Measurements from ENCODE around the gene CIB4.

The CIB4 gene

DNA sequence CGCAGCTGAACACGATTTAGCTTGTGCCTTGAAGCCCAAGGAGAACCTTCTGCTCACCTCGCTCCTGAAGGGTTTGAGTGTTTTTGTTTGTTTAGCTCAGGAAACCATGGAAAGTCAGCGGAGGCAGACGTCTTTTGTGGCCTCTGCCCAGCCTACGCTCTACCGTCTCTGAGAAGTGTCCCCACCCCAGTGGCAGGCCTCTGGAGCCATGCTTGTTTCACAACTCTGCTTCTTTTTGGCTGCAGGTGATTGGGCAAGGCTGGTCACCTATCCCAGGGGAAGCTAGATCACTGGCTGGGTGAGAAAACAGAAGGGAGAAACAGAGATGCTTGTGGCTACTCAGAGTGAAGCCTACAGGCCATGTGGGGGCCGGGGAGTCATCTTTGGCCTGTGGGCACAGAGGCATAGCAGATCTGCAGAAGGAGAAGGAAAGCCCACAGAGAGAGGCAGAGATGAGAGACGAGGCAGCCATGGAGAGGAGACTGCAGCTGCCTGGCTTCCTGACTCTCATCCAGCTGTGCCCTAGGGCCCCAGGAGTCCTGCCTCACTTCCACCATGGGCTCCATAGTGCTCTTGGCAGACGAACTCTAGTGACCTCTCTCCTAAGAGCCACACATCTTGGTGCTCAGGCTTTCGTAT, 50.1 kb downstream of the CIB4 start:
- Histone ChIP-seq H3K27me3 (no peaks in the 10 kb centered on the region), H3K4me2 (peak overlapping the region; percentile 47 to 82 (median 73)), H3K4me3 (no peak overlapping the region), H3K27ac (peak overlapping the region in 6 of 11 experiments; percentile 36 to 81 (median 74); a peak in 12 of 22 replicates), H3K9me3 (replicated peaks in 1 of 11) (peaks cover 0 to 7% (median 0%) of the 10 kb centered on the region in 11 experiments; a peak in 3 of 22 replicates), H3K36me3 (no peaks in the 10 kb centered on the region), H3K9ac (peak overlapping the region in 5 of 11 experiments; percentile 1 to 65 (median 45); a peak in 7 of 22 replicates), H3K4me1 (peaks cover 9 to 44% (median 37%) of the 10 kb centered on the region in 10 experiments; a peak in 19 of 20 replicates), H4K20me1 (no peaks in the 10 kb centered on the region)
- TF ChIP-seq Cebpa-rat (IDR thresholded peaks at IDR 0.05) = peak in 5 of 11 experiments; percentile 8 to 79 (median 48); a peak in 7 of 22 replicates

DNA sequence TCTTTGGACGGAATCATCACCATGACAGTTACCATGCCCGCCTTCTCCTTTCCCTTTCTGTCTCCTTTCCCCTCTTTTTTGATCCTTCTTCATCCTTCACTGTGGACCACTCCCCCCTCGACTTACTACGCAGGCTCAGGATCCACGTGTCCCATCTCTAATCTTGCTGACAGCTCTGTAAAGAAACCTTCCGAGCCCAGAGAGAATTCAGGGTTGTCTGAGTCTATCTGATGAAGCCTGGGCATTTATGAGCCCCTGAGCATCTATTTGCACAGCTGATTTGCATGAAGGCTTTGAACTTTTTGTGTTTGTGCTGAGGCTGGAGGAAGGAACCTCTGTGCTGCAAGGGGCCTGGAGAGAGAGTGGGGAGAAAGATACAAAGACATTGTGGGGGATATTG, 50.7 kb downstream of the CIB4 start:
- H3K9ac ChIP-seq = peak overlapping the region in 4 of 11 experiments; percentile 36 to 65 (median 52); a peak in 7 of 22 replicates
- no peaks in the 10 kb centered on the region for H3K36me3 ChIP-seq
- H3K4me2 ChIP-seq = peak overlapping the region in 10 of 11 experiments; percentile 47 to 82 (median 74); a peak in 19 of 22 replicates
- H4K20me1 ChIP-seq = no peaks in the 10 kb centered on the region
- no peak for TF ChIP-seq Cebpa-rat (IDR thresholded peaks at IDR 0.05)
- H3K9me3 ChIP-seq (replicated peaks in 1 of 11) = peaks cover 0 to 7% (median 0%) of the 10 kb centered on the region in 11 experiments; a peak in 3 of 22 replicates
- no peak overlapping the region for H3K4me3 ChIP-seq
- peaks cover 9 to 41% (median 33%) of the 10 kb centered on the region in 10 experiments; a peak in 19 of 20 replicates for H3K4me1 ChIP-seq
- peak overlapping the region in 6 of 11 experiments; percentile 36 to 81 (median 74); a peak in 11 of 22 replicates for H3K27ac ChIP-seq
- H3K27me3 ChIP-seq = no peaks in the 10 kb centered on the region

DNA sequence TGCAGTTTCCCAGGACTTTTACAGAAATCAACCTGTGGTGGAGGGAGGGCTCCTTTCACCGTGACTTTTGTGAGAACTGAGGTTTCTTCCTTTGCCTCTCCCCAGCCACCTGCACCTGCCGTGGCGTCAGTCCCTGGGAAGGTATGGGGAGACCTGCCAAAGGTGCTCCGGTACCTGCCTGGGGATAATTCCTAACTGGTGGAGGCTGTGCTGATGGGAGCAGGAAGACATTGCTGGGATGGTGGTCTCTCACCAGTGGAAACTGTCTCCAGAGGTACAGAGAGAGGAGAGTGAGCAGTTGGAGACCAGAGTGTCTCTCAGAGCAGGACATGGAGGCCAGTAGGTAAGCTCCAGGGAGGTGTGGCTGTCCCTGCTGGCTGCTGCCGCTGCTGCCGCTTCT, 52.6 kb downstream of the CIB4 start:
- peaks cover 20 to 54% (median 46%) of the 10 kb centered on the region in 10 experiments; a peak in 19 of 20 replicates for H3K4me1 ChIP-seq
- H3K9me3 ChIP-seq (replicated peaks in 1 of 11) = peaks cover 0 to 7% (median 0%) of the 10 kb centered on the region in 11 experiments; a peak in 3 of 22 replicates
- H3K27me3 ChIP-seq = no peaks in the 10 kb centered on the region
- H4K20me1 ChIP-seq = no peaks in the 10 kb centered on the region
- H3K36me3 ChIP-seq = no peaks in the 10 kb centered on the region
- H3K4me2 ChIP-seq = no peak overlapping the region
- no peak overlapping the region for H3K4me3 ChIP-seq
- no peak for TF ChIP-seq Cebpa-rat (IDR thresholded peaks at IDR 0.05)
- no peak overlapping the region for H3K27ac ChIP-seq
- no peak overlapping the region for H3K9ac ChIP-seq

DNA sequence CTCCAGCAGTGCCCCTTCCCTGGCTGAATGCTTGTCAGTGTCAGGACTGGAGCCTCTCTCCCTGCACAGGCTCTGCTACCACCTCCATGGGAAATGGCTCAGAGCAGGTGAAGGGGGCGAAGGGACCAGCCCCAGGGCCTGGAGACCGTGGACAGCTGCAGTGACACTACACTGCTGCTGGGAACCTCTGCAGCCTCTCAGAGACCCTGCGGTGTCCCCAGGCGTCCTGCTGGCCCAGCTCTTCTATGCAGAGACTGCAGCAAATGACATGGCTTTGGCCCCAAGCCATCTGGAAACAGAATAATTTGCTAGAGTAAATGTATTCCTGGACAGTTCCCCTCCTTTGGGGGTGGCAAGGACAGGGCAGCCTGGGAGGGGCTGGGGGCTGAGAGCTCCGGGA, 53.2 kb downstream of the CIB4 start:
- H3K4me3 ChIP-seq = no peak overlapping the region
- peaks cover 20 to 54% (median 46%) of the 10 kb centered on the region in 10 experiments; a peak in 19 of 20 replicates for H3K4me1 ChIP-seq
- H4K20me1 ChIP-seq = no peaks in the 10 kb centered on the region
- H3K27ac ChIP-seq = no peak overlapping the region
- H3K4me2 ChIP-seq = no peak overlapping the region
- H3K9ac ChIP-seq = no peak overlapping the region
- no peaks in the 10 kb centered on the region for H3K36me3 ChIP-seq
- H3K9me3 ChIP-seq (replicated peaks in 1 of 11) = peaks cover 0 to 7% (median 0%) of the 10 kb centered on the region in 11 experiments; a peak in 3 of 22 replicates
- TF ChIP-seq Cebpa-rat (IDR thresholded peaks at IDR 0.05) = no peak
- no peaks in the 10 kb centered on the region for H3K27me3 ChIP-seq

DNA sequence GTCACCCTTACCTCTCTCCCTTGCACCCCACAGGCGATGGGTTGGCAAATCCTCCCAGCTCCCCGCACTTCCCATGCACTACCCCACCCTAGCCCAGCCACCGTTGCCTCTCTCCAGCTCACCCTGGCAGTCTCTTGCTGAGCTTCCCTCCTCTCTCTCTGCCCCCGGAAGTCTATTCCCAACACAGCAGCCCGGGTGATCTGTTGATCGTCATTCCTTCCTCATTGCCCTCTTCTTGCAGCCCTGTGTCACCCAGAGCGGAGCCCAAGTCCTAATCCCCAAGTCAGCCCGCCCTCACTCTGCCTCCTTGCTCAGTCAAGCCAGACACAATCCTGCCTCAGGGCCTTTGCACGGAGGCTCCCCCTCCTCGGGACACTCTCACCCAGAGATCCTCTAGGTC, 55.2 kb downstream of the CIB4 start:
- no peaks in the 10 kb centered on the region for H3K27me3 ChIP-seq
- no peak overlapping the region for H3K4me3 ChIP-seq
- no peak for TF ChIP-seq Cebpa-rat (IDR thresholded peaks at IDR 0.05)

DNA sequence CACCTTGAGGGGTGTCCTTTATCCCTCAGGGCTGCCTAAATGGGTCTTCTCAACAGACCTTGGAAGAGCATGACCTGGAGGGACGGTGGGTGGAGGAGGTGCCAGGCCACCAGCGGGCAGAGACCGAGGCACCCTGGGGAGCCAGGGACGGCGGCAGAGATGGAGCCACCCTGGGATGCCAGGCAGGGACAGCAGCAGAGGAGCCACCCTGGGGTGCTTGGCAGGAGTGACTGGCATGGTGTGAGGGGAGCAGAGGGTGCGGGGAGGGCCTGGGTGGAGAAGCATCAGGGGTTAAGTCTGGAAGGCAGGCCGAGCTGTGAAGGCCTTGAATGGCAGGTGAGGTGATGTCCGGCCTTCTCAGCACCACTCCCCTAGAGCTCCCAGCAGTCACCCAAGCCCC, 56.1 kb downstream of the CIB4 start:
- Histone ChIP-seq H4K20me1 (peaks cover 0 to 4% (median 0%) of the 10 kb centered on the region in 11 experiments; a peak in 1 of 22 replicates), H3K9me3 (replicated peaks in 1 of 11) (peaks cover 0 to 7% (median 0%) of the 10 kb centered on the region in 11 experiments; a peak in 2 of 22 replicates), H3K4me2 (peak overlapping the region in 9 of 11 experiments; percentile 36 to 79 (median 64); a peak in 15 of 22 replicates), H3K27ac (peak overlapping the region in 5 of 11 experiments; percentile 28 to 53 (median 49); a peak in 6 of 22 replicates), H3K27me3 (no peaks in the 10 kb centered on the region), H3K9ac (peak overlapping the region in 2 of 11 experiments; percentile 17 to 18; a peak in 1 of 22 replicates), H3K4me3 (no peak overlapping the region), H3K4me1 (peaks cover 6 to 32% (median 23%) of the 10 kb centered on the region in 10 experiments; a peak in 18 of 20 replicates), H3K36me3 (no peaks in the 10 kb centered on the region)
- TF ChIP-seq Cebpa-rat (IDR thresholded peaks at IDR 0.05) = no peak

More for the DNA sequence above, 55.2 kb downstream of the CIB4 start:
- Histone ChIP-seq H3K9ac (no peak overlapping the region), H3K9me3 (replicated peaks in 1 of 11) (peaks cover 0 to 7% (median 0%) of the 10 kb centered on the region in 11 experiments; a peak in 2 of 22 replicates), H3K4me1 (peaks cover 11 to 40% (median 32%) of the 10 kb centered on the region in 10 experiments; a peak in 19 of 20 replicates), H3K4me2 (peak overlapping the region in 2 of 11 experiments; percentile 65 to 79; a peak in 2 of 22 replicates), H3K27ac (no peak overlapping the region), H4K20me1 (no peaks in the 10 kb centered on the region), H3K36me3 (no peaks in the 10 kb centered on the region)

DNA sequence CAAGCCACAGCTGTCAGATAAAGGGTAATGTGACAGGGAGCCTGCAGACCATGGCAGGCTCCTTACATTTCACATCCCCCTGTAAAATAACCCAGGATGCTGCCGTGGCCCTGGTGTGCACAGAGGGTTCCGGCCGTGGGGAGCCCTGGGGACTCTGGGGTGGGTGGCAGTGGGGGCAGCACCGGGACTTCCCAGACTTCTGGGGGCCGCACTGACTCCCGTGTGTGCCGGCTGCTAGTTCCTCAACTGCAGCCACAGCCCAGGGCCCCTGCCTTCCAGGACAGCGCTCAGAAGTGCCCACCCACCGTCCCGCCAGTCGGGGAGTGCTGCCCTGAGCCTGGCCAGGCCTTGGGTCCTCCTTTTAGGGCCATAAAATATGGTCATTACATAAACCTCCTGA, 56.5 kb downstream of the CIB4 start:
- no peak for TF ChIP-seq Cebpa-rat (IDR thresholded peaks at IDR 0.05)
- no peaks in the 10 kb centered on the region for H3K27me3 ChIP-seq
- no peak overlapping the region for H3K4me3 ChIP-seq
- H3K4me2 ChIP-seq = peak overlapping the region; percentile 14 to 79 (median 62); a peak in 21 of 22 replicates
- H3K9ac ChIP-seq = peak overlapping the region in 3 of 11 experiments; percentile 17 to 18 (median 18); a peak in 1 of 22 replicates
- H4K20me1 ChIP-seq = peaks cover 0 to 8% (median 0%) of the 10 kb centered on the region in 11 experiments; a peak in 1 of 22 replicates
- peaks cover 6 to 28% (median 19%) of the 10 kb centered on the region in 10 experiments; a peak in 18 of 20 replicates for H3K4me1 ChIP-seq
- peaks cover 0 to 7% (median 0%) of the 10 kb centered on the region in 11 experiments; a peak in 2 of 22 replicates for H3K9me3 ChIP-seq (replicated peaks in 1 of 11)
- H3K36me3 ChIP-seq = no peaks in the 10 kb centered on the region
- H3K27ac ChIP-seq = peak overlapping the region in 5 of 11 experiments; percentile 28 to 53 (median 49); a peak in 6 of 22 replicates

DNA sequence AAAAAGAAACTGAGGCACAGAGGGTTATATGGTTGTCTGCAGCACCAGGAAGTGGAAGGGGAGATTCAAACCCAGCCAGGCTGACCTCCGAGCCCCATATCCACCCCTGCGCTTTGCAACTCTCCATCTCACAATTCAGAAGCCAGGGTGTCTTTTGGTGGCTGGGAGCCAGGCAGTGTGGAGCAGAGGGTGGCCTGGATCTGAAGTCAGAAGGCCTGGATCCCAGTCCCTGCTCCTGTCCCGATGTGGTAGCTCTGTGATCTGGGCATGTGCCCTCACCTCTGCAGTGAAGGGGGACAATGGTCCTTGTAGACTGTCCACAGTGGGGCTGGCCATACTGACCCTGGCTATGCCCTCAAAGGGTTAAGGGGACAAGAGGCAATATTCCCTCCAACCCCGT, 57.0 kb downstream of the CIB4 start:
- H3K27ac ChIP-seq = peak overlapping the region in 4 of 11 experiments; percentile 2 to 46 (median 40); a peak in 6 of 22 replicates
- 0 out of 22 replicates have a peak overlapping the region, but pooled peaks of 2 of the 11 experiments have one; percentile 17 to 18 for H3K9ac ChIP-seq
- TF ChIP-seq Cebpa-rat (IDR thresholded peaks at IDR 0.05) = no peak
- no peak overlapping the region for H3K4me3 ChIP-seq
- peaks cover 6 to 28% (median 19%) of the 10 kb centered on the region in 10 experiments; a peak in 18 of 20 replicates for H3K4me1 ChIP-seq
- H4K20me1 ChIP-seq = peaks cover 0 to 8% (median 0%) of the 10 kb centered on the region in 11 experiments; a peak in 1 of 22 replicates
- peaks cover 0 to 7% (median 0%) of the 10 kb centered on the region in 11 experiments; a peak in 2 of 22 replicates for H3K9me3 ChIP-seq (replicated peaks in 1 of 11)
- H3K27me3 ChIP-seq = no peaks in the 10 kb centered on the region
- peak overlapping the region; percentile 14 to 79 (median 62); a peak in 21 of 22 replicates for H3K4me2 ChIP-seq
- H3K36me3 ChIP-seq = no peaks in the 10 kb centered on the region

All from BLaER1 treated with 17β-estradiol and CSF1 and Interleukin-3, amounts not matched to agents 10 nM and 100 nM (cell line).